ENCODE data around the gene NMNAT2.

NMNAT2 gene

GRCh38 chr1:183247931-183248330 is 170.2 kb downstream of the NMNAT2 start:
- Histone ChIP-seq H2AFZ (ENCODE audit: low read depth, low read length) (no peak overlapping the region), H3K27me3 (ENCODE audit: low read depth, low read length) (peaks cover 40% of the 10 kb centered on the region), H3K9me3 (ENCODE audit: insufficient read depth, low read length) (no peaks in the 10 kb centered on the region), H4K20me1 (ENCODE audit: insufficient read depth, low read length) (no peaks in the 10 kb centered on the region), H3K27ac (ENCODE audit: low read length) (no peak overlapping the region), H3K36me3 (replicated peaks; ENCODE audit: low read depth, low read length) (no peaks in the 10 kb centered on the region), H3K4me3 (ENCODE audit: low read length) (no peak overlapping the region), H3K79me2 (ENCODE audit: low read length) (no peaks in the 10 kb centered on the region), H3K9ac (ENCODE audit: low read length) (no peak overlapping the region), H3K4me2 (ENCODE audit: low read length) (no peak overlapping the region), H3K4me1 (ENCODE audit: low read length) (peaks cover 4% of the 10 kb centered on the region; the same call in 1 of the 2 replicates)
- TF ChIP-seq, protein P1, sequence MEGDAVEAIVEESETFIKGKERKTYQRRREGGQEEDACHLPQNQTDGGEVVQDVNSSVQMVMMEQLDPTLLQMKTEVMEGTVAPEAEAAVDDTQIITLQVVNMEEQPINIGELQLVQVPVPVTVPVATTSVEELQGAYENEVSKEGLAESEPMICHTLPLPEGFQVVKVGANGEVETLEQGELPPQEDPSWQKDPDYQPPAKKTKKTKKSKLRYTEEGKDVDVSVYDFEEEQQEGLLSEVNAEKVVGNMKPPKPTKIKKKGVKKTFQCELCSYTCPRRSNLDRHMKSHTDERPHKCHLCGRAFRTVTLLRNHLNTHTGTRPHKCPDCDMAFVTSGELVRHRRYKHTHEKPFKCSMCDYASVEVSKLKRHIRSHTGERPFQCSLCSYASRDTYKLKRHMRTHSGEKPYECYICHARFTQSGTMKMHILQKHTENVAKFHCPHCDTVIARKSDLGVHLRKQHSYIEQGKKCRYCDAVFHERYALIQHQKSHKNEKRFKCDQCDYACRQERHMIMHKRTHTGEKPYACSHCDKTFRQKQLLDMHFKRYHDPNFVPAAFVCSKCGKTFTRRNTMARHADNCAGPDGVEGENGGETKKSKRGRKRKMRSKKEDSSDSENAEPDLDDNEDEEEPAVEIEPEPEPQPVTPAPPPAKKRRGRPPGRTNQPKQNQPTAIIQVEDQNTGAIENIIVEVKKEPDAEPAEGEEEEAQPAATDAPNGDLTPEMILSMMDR (IDR thresholded peaks at IDR 0.05; ENCODE audit: low read depth, low read length) = no peak
- no peak for TF ChIP-seq EZH2phosphoT487 (IDR thresholded peaks at IDR 0.05; ENCODE audit: low read depth)

GRCh38 chr1:183247484-183247883 is 170.7 kb downstream of the NMNAT2 start:
- no peaks in the 10 kb centered on the region for H3K9me3 ChIP-seq (ENCODE audit: insufficient read depth, low read length)
- TF ChIP-seq EZH2phosphoT487 (IDR thresholded peaks at IDR 0.05; ENCODE audit: low read depth) = no peak
- TF ChIP-seq, protein P1 (IDR thresholded peaks at IDR 0.05; ENCODE audit: low read depth, low read length) = no peak

GRCh38 chr1:183247066-183247465 is 171.1 kb downstream of the NMNAT2 start:
- Histone ChIP-seq H4K20me1 (ENCODE audit: insufficient read depth, low read length) (no peaks in the 10 kb centered on the region), H3K27ac (ENCODE audit: low read length) (no peak overlapping the region), H3K4me1 (ENCODE audit: low read length) (no peaks in the 10 kb centered on the region), H3K4me3 (ENCODE audit: low read length) (no peak overlapping the region), H2AFZ (ENCODE audit: low read depth, low read length) (no peak overlapping the region), H3K9ac (ENCODE audit: low read length) (no peak overlapping the region), H3K9me3 (ENCODE audit: insufficient read depth, low read length) (no peaks in the 10 kb centered on the region), H3K4me2 (ENCODE audit: low read length) (no peak overlapping the region), H3K36me3 (replicated peaks; ENCODE audit: low read depth, low read length) (no peaks in the 10 kb centered on the region), H3K27me3 (ENCODE audit: low read depth, low read length) (peaks cover 40% of the 10 kb centered on the region), H3K79me2 (ENCODE audit: low read length) (no peaks in the 10 kb centered on the region)
- no peak for TF ChIP-seq EZH2phosphoT487 (IDR thresholded peaks at IDR 0.05; ENCODE audit: low read depth)
- TF ChIP-seq, protein P1 (IDR thresholded peaks at IDR 0.05; ENCODE audit: low read depth, low read length) = no peak

More at GRCh38 chr1:183247484-183247883, 170.7 kb downstream of the NMNAT2 start:
- Histone ChIP-seq H3K4me3 (ENCODE audit: low read length) (no peak overlapping the region), H3K4me2 (ENCODE audit: low read length) (no peak overlapping the region), H3K9ac (ENCODE audit: low read length) (no peak overlapping the region), H3K4me1 (ENCODE audit: low read length) (no peaks in the 10 kb centered on the region), H4K20me1 (ENCODE audit: insufficient read depth, low read length) (no peaks in the 10 kb centered on the region), H3K27ac (ENCODE audit: low read length) (no peak overlapping the region), H3K36me3 (replicated peaks; ENCODE audit: low read depth, low read length) (no peaks in the 10 kb centered on the region), H3K79me2 (ENCODE audit: low read length) (no peaks in the 10 kb centered on the region), H3K27me3 (ENCODE audit: low read depth, low read length) (peaks cover 40% of the 10 kb centered on the region), H2AFZ (ENCODE audit: low read depth, low read length) (no peak overlapping the region)

- Histone ChIP-seq H3K4me2 (ENCODE audit: low read length) (no peak overlapping the region), H3K4me3 (ENCODE audit: low read length) (no peak overlapping the region), H3K9me3 (ENCODE audit: insufficient read depth, low read length) (no peaks in the 10 kb centered on the region), H3K36me3 (replicated peaks; ENCODE audit: low read depth, low read length) (no peaks in the 10 kb centered on the region), H3K27me3 (ENCODE audit: low read depth, low read length) (peaks cover 37% of the 10 kb centered on the region), H2AFZ (ENCODE audit: low read depth, low read length) (no peak overlapping the region), H3K4me1 (ENCODE audit: low read length) (no peaks in the 10 kb centered on the region), H3K27ac (ENCODE audit: low read length) (no peak overlapping the region), H3K79me2 (ENCODE audit: low read length) (no peaks in the 10 kb centered on the region), H4K20me1 (ENCODE audit: insufficient read depth, low read length) (no peaks in the 10 kb centered on the region), H3K9ac (ENCODE audit: low read length) (no peak overlapping the region)
- TF ChIP-seq, protein P1 (IDR thresholded peaks at IDR 0.05; ENCODE audit: low read depth, low read length) = no peak
- no peak for TF ChIP-seq EZH2phosphoT487 (IDR thresholded peaks at IDR 0.05; ENCODE audit: low read depth)
Measured at GRCh38 chr1:183246436-183246835, 171.7 kb downstream of the NMNAT2 start.

Measured in OCI-LY3 (cell line).